Esophagus muscularis mucosa (tissue), 4 donors: Measurements from ENCODE around the gene DNASE1L1.

Experiments used
- CTCF ChIP-seq, 3 experiments: fragments of 200-600 bp in 2 of 3; fragments of 450-650 bp in 1 of 3; sonication (generic) in 2 of 3; IDR thresholded peaks; one replicate each; pipeline ENCODE4 v1.5.1; 2017 to 2019; ENCODE audit warnings: antibody characterized with exemption in 3 of 3, mild to moderate bottlenecking in 2 of 3, moderate library complexity in 1 of 3
- EP300 ChIP-seq: sonication (generic); formaldehyde crosslinking; IDR thresholded peaks from one replicate; pipeline ENCODE4 v1.6.1; 2017; ENCODE audit warnings: antibody characterized with exemption
- POLR2A ChIP-seq: fragments of 450-650 bp; IDR thresholded peaks from one replicate; pipeline ENCODE4 v1.6.1; 2017; ENCODE audit warnings: antibody characterized with exemption, moderate library complexity, mild to moderate bottlenecking, low read depth
- POLR2AphosphoS5 ChIP-seq, 2 donors: sonication (generic); formaldehyde crosslinking; IDR thresholded peaks; one replicate each; pipeline ENCODE4 v1.6.1; 2017; ENCODE audit warnings: antibody characterized with exemption in 2 of 2

GRCh38 chrX:154367474-154368308 is 41.4 kb downstream of the DNASE1L1 start:
- no peak for TF ChIP-seq CTCF (IDR thresholded peaks at IDR 0.05)
- TF ChIP-seq POLR2A: no peak
- peak in 1 of 2 donors; percentile 62 for TF ChIP-seq POLR2AphosphoS5 (IDR thresholded peaks at IDR 0.05)
- no peak for TF ChIP-seq EP300
